ENCODE data around the gene GPC3. TPM values are rescaled to one million over a fixed set of nuclear protein-coding genes. Genes with fewer than 3 reads are reported as not detected.

Gene GPC3
- total RNA-seq, 4 donors from 2014 or later = 0.82 to 4.9 (median 1.8) TPM

DNA sequence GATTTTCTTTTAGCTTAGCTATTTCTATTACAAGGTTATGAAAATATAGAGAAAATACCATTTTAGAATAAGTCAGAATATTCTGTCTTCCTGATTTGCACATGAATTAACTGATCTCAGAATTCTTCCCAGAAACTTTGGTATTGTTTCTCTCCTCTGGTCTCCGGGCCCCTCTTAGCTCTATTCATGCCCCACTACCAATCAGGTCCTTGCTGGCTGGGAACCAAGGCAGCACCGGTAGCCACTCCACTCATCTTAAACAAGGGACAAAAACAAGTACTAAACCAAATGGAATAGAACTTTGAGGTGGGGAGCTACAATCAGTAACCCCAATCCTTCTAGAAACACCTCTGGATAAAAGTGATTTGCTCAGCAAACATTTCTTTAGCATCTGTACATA, 64.3 kb downstream of the GPC3 start:
- Histone ChIP-seq H3K27ac (no peak overlapping the region), H3K36me3 (no peaks in the 10 kb centered on the region), H3K9me3 (no peaks in the 10 kb centered on the region), H3K27me3 (no peaks in the 10 kb centered on the region), H3K4me3 (no peak overlapping the region), H3K4me1 (no peaks in the 10 kb centered on the region)
- no peak for DNase-seq
- no peak for TF ChIP-seq POLR2A (IDR thresholded peaks at IDR 0.05)
- WGBS, 2 donors (ENCODE audit: low coverage in 1 of 2) = 81% methylated on average over 2 of the region's 2 CpGs; no CpG with 5 or more reads in 1 of the 2 donors
- in situ Hi-C loops (cut with MboI; ENCODE audit: low pct_ligation_motif_present in 1 of 4, low pct_unique_long_range_greater_than_20kb in 1 of 4, low sequenced_read_pairs in 3 of 4) (no loop called here), intact Hi-C loops (cut with DNase I; ENCODE audit: low total_unique reads) (no loop called here)

DNA sequence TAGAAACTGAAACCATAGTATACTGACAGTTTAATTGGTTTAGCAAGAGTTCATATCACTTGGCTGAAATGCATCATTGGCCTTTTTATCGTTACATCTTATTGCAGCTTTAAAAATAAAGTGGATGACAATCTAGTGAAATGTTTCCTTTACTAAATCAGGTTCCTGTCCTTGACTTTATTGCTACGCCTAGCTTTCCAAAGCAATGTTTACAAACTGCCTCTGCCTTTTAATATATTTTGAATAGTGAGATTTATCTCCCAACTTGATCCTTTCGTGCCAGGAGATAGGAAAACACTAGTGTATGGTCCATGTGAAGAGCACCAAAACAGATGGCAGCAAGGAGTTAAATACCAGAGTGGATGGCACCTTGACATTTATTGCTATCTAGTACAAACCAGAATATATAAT, 67.0 kb downstream of the GPC3 start:
- Histone ChIP-seq H3K27me3 (no peaks in the 10 kb centered on the region), H3K9me3 (no peaks in the 10 kb centered on the region), H3K27ac (no peak overlapping the region), H3K4me3 (no peak overlapping the region), H3K36me3 (no peaks in the 10 kb centered on the region), H3K4me1 (no peaks in the 10 kb centered on the region)
- in situ Hi-C loops (cut with MboI; ENCODE audit: low pct_ligation_motif_present in 1 of 4, low pct_unique_long_range_greater_than_20kb in 1 of 4, low sequenced_read_pairs in 3 of 4) (no loop called here), intact Hi-C loops (cut with DNase I; ENCODE audit: low total_unique reads) (no loop called here)
- DNase-seq = no peak
- no peak for TF ChIP-seq POLR2AphosphoS5 (IDR thresholded peaks at IDR 0.05)
- TF ChIP-seq EP300 (IDR thresholded peaks at IDR 0.05; ENCODE audit: low read depth) = no peak
- TF ChIP-seq POLR2A (IDR thresholded peaks at IDR 0.05) = no peak
- no peak for TF ChIP-seq CTCF (IDR thresholded peaks at IDR 0.05)
- 25 to 38% methylated on average over 2 to 3 of the region's 3 CpGs for WGBS, 2 donors (ENCODE audit: low coverage in 1 of 2)

DNA sequence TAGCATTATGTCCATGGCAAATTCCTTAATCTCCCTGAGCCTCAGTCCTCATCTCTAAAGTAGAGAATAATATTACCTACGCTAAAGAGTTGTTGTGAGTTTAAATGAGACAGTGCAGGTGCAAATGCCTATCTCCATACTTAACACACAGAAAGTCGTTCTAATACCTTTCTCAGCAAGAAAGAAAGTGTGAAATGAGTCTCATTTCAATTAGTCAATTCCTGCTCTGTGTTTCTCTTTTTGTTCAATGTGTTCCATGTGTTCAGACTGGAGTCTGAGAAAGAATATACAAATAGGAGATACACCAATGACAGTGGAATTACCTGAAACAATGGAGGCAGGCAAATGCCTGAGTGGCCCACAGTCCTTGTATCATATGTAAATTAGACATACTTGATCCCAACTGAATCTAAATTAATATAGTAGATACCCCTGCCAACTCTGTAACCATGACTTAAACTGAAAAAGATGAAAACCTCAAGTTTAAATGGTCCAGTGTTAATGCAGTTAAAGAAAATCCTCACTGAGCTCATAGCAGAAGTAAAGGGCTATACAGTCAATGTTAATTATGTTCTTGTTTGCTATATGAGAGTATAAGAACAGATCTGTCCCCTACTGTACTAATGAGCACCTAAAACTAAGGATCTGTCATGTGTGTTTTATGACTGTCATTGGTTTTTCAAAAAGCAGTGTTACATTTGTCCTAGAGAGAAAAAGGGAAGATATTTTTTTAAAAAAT, 68.2 kb downstream of the GPC3 start:
- TF ChIP-seq CTCF (IDR thresholded peaks at IDR 0.05) = no peak
- TF ChIP-seq POLR2A (IDR thresholded peaks at IDR 0.05) = no peak
- no peak for TF ChIP-seq EP300 (IDR thresholded peaks at IDR 0.05; ENCODE audit: low read depth)
- no peak for TF ChIP-seq POLR2AphosphoS5 (IDR thresholded peaks at IDR 0.05)
- no peaks in the 10 kb centered on the region for H3K27me3 ChIP-seq
- no peak overlapping the region for H3K4me3 ChIP-seq
- no peak overlapping the region for H3K27ac ChIP-seq
- no peak for DNase-seq
- intact Hi-C loops (cut with DNase I; ENCODE audit: low total_unique reads) = no loop called here
- H3K9me3 ChIP-seq = no peaks in the 10 kb centered on the region
- no peaks in the 10 kb centered on the region for H3K4me1 ChIP-seq
- no peaks in the 10 kb centered on the region for H3K36me3 ChIP-seq
- WGBS, 2 donors (ENCODE audit: low coverage in 1 of 2) = 70% methylated on average over 2 of the region's 2 CpGs; no CpG with 5 or more reads in 1 of the 2 donors
- in situ Hi-C loops (cut with MboI; ENCODE audit: low pct_ligation_motif_present in 1 of 4, low pct_unique_long_range_greater_than_20kb in 1 of 4, low sequenced_read_pairs in 3 of 4) = no loop called here

DNA sequence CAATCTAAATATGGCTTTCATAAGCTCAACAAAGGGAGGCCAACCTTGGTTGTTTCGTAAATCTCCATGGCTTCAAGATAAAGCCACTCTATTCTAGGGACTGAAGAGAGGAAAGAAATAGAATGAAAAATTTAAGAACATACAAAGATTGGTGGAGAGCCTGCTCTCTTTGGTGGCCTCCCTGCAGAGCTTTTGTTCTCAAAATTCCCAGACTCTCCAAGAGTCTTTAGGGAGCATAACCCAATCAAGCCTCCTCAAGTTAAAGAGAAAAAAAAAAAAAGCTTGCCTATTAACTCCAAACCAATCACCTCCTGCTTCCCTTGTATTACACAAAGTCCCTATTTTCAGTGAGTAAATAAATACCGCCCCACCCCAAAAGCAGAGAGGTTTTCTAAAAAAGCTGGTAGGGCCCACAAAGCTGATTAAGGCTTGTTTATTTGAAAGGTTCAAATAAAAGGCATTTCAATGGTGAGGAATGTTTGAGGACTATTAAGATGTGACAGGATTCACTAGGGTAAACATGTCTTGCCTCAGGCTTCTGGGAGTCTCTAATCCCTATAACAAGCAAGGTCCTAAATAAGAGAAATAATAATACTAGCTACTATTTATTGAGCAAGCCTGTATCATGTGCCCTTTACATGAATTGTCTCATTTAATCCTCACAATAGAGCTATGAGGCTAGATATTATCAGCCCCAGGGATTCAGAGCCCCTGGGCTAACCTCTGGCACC, 71.6 kb downstream of the GPC3 start:
- Histone ChIP-seq H3K4me3 (no peak overlapping the region), H3K27me3 (no peaks in the 10 kb centered on the region), H3K27ac (no peak overlapping the region), H3K9me3 (no peaks in the 10 kb centered on the region), H3K4me1 (no peaks in the 10 kb centered on the region), H3K36me3 (no peaks in the 10 kb centered on the region)
- intact Hi-C loops (cut with DNase I; ENCODE audit: low total_unique reads) (no loop called here), in situ Hi-C loops (cut with MboI; ENCODE audit: low pct_ligation_motif_present in 1 of 4, low pct_unique_long_range_greater_than_20kb in 1 of 4, low sequenced_read_pairs in 3 of 4) (no loop called here)
- no peak for TF ChIP-seq CTCF (IDR thresholded peaks at IDR 0.05)
- TF ChIP-seq EP300 (IDR thresholded peaks at IDR 0.05; ENCODE audit: low read depth) = no peak
- no peak for TF ChIP-seq POLR2A (IDR thresholded peaks at IDR 0.05)
- TF ChIP-seq POLR2AphosphoS5 (IDR thresholded peaks at IDR 0.05) = no peak
- 70 to 83% methylated on average over 1 to 2 of the region's 2 CpGs for WGBS, 2 donors (ENCODE audit: low coverage in 1 of 2)
- DNase-seq = no peak
